Mesenchymal stem cell (in vitro differentiated cells and primary cell): ENCODE measurements around the gene FOXA1.

Source experiments
- DNase-seq: peaks from one replicate; pipeline ENCODE4 v3.0.0-alpha.2; 2013
- H2AFZ ChIP-seq: one replicate; pipeline ENCODE4 v1.6.1; 2013; ENCODE audit warnings: low read depth, mild to moderate bottlenecking, control low read depth, inconsistent platforms, low read length, moderate library complexity
- H2AK5ac ChIP-seq: 2 replicates; pipeline ENCODE4 v1.6.1; 2013; ENCODE audit warnings: low read length, moderate library complexity, mild to moderate bottlenecking, inconsistent platforms; ENCODE audit not compliant: severe bottlenecking
- H2BK120ac ChIP-seq: one replicate; pipeline ENCODE4 v1.6.1; 2013; ENCODE audit warnings: low read depth, mild to moderate bottlenecking, inconsistent platforms, low read length, moderate library complexity
- H2BK12ac ChIP-seq, 2 experiments: one replicate each; pipeline ENCODE4 v1.6.1; 2013; ENCODE audit warnings: inconsistent platforms in 2 of 2, low read length in 2 of 2, mild to moderate bottlenecking in 2 of 2, moderate library complexity in 2 of 2, control low read depth in 1 of 2
- H2BK15ac ChIP-seq: one replicate; pipeline ENCODE4 v1.6.1; 2013; ENCODE audit warnings: mild to moderate bottlenecking, low read depth, inconsistent platforms; ENCODE audit not compliant: poor library complexity, severe bottlenecking
- H2BK5ac ChIP-seq: 2 replicates; pipeline ENCODE4 v1.6.1; 2013; ENCODE audit warnings: low read depth, mild to moderate bottlenecking, low read length, control low read depth, inconsistent platforms; ENCODE audit not compliant: poor library complexity, severe bottlenecking
- H3K14ac ChIP-seq, 2 experiments: one replicate each; pipeline ENCODE4 v1.6.1; 2013; ENCODE audit warnings: inconsistent platforms in 2 of 2, low read length in 2 of 2, control low read depth in 1 of 2, mild to moderate bottlenecking in 1 of 2, moderate library complexity in 1 of 2
- H3K18ac ChIP-seq, 2 experiments: one replicate each; pipeline ENCODE4 v1.6.1; 2013; ENCODE audit warnings: inconsistent platforms in 2 of 2, low read length in 2 of 2, control low read depth in 1 of 2, low read depth in 1 of 2, mild to moderate bottlenecking in 1 of 2
- H3K23ac ChIP-seq, 2 experiments: one replicate each; pipeline ENCODE4 v1.6.1; 2013; ENCODE audit warnings: inconsistent platforms in 2 of 2, low read length in 2 of 2, mild to moderate bottlenecking in 2 of 2, moderate library complexity in 2 of 2, control low read depth in 1 of 2
- H3K27ac ChIP-seq: 2 replicates; pipeline ENCODE4 v1.5.1; 2013; ENCODE audit warnings: mild to moderate bottlenecking, moderate library complexity, low read length, control low read depth, inconsistent platforms; ENCODE audit not compliant: poor library complexity, severe bottlenecking
- H3K27me3 ChIP-seq, 2 experiments: 2 replicates each; pipeline versions ENCODE4 v1.6.1 to v1.7.0; 2013; ENCODE audit warnings: low read length in 2 of 2, mild to moderate bottlenecking in 2 of 2, moderate library complexity in 2 of 2, control low read depth in 1 of 2, inconsistent platforms in 1 of 2; ENCODE audit not compliant: control insufficient read depth in 1 of 2, insufficient read depth in 1 of 2
- H3K36me3 ChIP-seq, 2 experiments: 2 replicates each; pipeline versions ENCODE4 v1.6.1 to v1.7.0; 2013; ENCODE audit warnings: low read length in 2 of 2, control low read depth in 1 of 2, inconsistent platforms in 1 of 2, low read depth in 1 of 2, mild to moderate bottlenecking in 1 of 2; ENCODE audit not compliant: insufficient read depth in 2 of 2, control insufficient read depth in 1 of 2
- H3K4ac ChIP-seq, 2 experiments: one replicate each; pipeline ENCODE4 v1.6.1; 2013; ENCODE audit warnings: inconsistent platforms in 2 of 2, low read length in 2 of 2, mild to moderate bottlenecking in 2 of 2, moderate library complexity in 2 of 2, control low read depth in 1 of 2, low read depth in 1 of 2
- H3K4me1 ChIP-seq: 2 replicates; pipeline ENCODE4 v1.6.1; 2013; ENCODE audit warnings: low read depth, low read length, control low read depth; ENCODE audit not compliant: control insufficient read depth, insufficient read depth
- H3K4me2 ChIP-seq: 2 replicates; pipeline ENCODE4 v1.6.1; 2013; ENCODE audit warnings: low read length, mild to moderate bottlenecking, inconsistent platforms; ENCODE audit not compliant: poor library complexity, severe bottlenecking
- H3K4me3 ChIP-seq, 2 experiments: 2 replicates each; pipeline versions ENCODE4 v1.5.1 to v1.7.0; 2013; ENCODE audit warnings: low read length in 2 of 2, mild to moderate bottlenecking in 2 of 2, control low read depth in 1 of 2, low read depth in 1 of 2; ENCODE audit not compliant: insufficient read depth in 1 of 2
- H3K79me1 ChIP-seq: replicated peaks from 2 replicates; pipeline ENCODE4 v1.6.1; 2013; ENCODE audit warnings: mild to moderate bottlenecking, control low read depth, low read length, inconsistent platforms; ENCODE audit not compliant: poor library complexity, severe bottlenecking
- H3K9ac ChIP-seq: 2 replicates; pipeline ENCODE4 v1.7.0; 2013; ENCODE audit warnings: mild to moderate bottlenecking, low read length, moderate library complexity
- H3K9me3 ChIP-seq: 2 replicates; pipeline ENCODE4 v1.7.0; 2013; ENCODE audit warnings: mild to moderate bottlenecking, low read length; ENCODE audit not compliant: control insufficient read depth
- H4K8ac ChIP-seq: one replicate; pipeline ENCODE4 v1.6.1; 2013; ENCODE audit warnings: inconsistent platforms, mild to moderate bottlenecking, low read length, moderate library complexity
- H4K91ac ChIP-seq: one replicate; pipeline ENCODE4 v1.6.1; 2013; ENCODE audit warnings: mild to moderate bottlenecking, low read length, inconsistent platforms
- WGBS: methylation state at CpG from one replicate; pipeline ENCODE4 v1.1.7; 2013; ENCODE audit warnings: mixed read lengths; 5-methylcytosine and 5-hydroxymethylcytosine counted together

FOXA1 gene

GRCh38 chr14:37591311-37591940 is 3.6 kb downstream of the FOXA1 start:
- Histone ChIP-seq H2BK15ac (no peak overlapping the region), H3K18ac (peak overlapping the region in 1 of 2 experiments; percentile 3), H3K4me1 (peaks cover 38% of the 10 kb centered on the region), H2BK12ac (no peak overlapping the region), H3K4me3 (no peak overlapping the region), H3K36me3 (peaks cover 0 to 4% of the 10 kb centered on the region in 2 experiments), H3K4ac (no peak overlapping the region), H3K27ac (no peak overlapping the region), H3K14ac (no peak overlapping the region), H3K23ac (peak overlapping the region; percentile 10 to 25), H4K91ac (no peak overlapping the region), H3K4me2 (no peak overlapping the region), H3K27me3 (peaks cover 72 to 82% of the 10 kb centered on the region in 2 experiments), H2BK5ac (no peak overlapping the region), H3K9ac (no peak overlapping the region), H3K79me1 (no peaks in the 10 kb centered on the region), H2BK120ac (no peak overlapping the region), H2AK5ac (no peak overlapping the region), H4K8ac (no peak overlapping the region), H2AFZ (no peak overlapping the region), H3K9me3 (no peaks in the 10 kb centered on the region)
- DNase-seq: peak; percentile 25
- WGBS: 2% methylated on average over 45 of the region's 45 CpGs

- DNase-seq: peak; percentile 3
- Histone ChIP-seq H3K4me2 (no peak overlapping the region), H3K18ac (no peak overlapping the region), H3K9me3 (no peaks in the 10 kb centered on the region), H3K79me1 (no peaks in the 10 kb centered on the region), H3K36me3 (peaks cover 0 to 4% of the 10 kb centered on the region in 2 experiments), H2BK15ac (no peak overlapping the region), H3K27me3 (peaks cover 72 to 82% of the 10 kb centered on the region in 2 experiments), H3K4ac (no peak overlapping the region), H4K91ac (no peak overlapping the region), H2AFZ (no peak overlapping the region), H4K8ac (no peak overlapping the region), H3K14ac (no peak overlapping the region), H2BK120ac (no peak overlapping the region), H3K27ac (no peak overlapping the region), H3K9ac (no peak overlapping the region), H3K4me3 (no peak overlapping the region), H2AK5ac (no peak overlapping the region), H2BK5ac (no peak overlapping the region), H3K23ac (no peak overlapping the region), H2BK12ac (no peak overlapping the region), H3K4me1 (peaks cover 33% of the 10 kb centered on the region)
- no CpG with 5 or more reads among the region's 4 CpGs for WGBS
These were observed 4.5 kb downstream of the FOXA1 start for GRCh38 chr14:37590428-37591139.

GRCh38 chr14:37589715-37590427 is 5.2 kb downstream of the FOXA1 start:
- WGBS: 43% methylated on average over 2 of the region's 6 CpGs
- Histone ChIP-seq H3K18ac (no peak overlapping the region), H3K79me1 (no peaks in the 10 kb centered on the region), H3K4me3 (no peak overlapping the region), H4K91ac (no peak overlapping the region), H3K4ac (no peak overlapping the region), H2BK120ac (no peak overlapping the region), H2BK12ac (no peak overlapping the region), H3K23ac (no peak overlapping the region), H3K14ac (no peak overlapping the region), H3K9me3 (no peaks in the 10 kb centered on the region), H2BK5ac (no peak overlapping the region), H3K27ac (no peak overlapping the region), H2AFZ (no peak overlapping the region), H4K8ac (no peak overlapping the region), H3K27me3 (peaks cover 76 to 87% of the 10 kb centered on the region in 2 experiments), H3K9ac (no peak overlapping the region), H2BK15ac (no peak overlapping the region), H3K4me1 (peaks cover 32% of the 10 kb centered on the region), H3K4me2 (no peak overlapping the region), H3K36me3 (peaks cover 0 to 4% of the 10 kb centered on the region in 2 experiments), H2AK5ac (no peak overlapping the region)
- peak; percentile 1 for DNase-seq
